Measurements from ENCODE around the gene PDIA2. TPM values are rescaled to one million over a fixed set of nuclear protein-coding genes. Genes with fewer than 3 reads are reported as not detected.

Gene PDIA2
- total RNA-seq, 3 donors from 2014 or later, result not detected

DNA sequence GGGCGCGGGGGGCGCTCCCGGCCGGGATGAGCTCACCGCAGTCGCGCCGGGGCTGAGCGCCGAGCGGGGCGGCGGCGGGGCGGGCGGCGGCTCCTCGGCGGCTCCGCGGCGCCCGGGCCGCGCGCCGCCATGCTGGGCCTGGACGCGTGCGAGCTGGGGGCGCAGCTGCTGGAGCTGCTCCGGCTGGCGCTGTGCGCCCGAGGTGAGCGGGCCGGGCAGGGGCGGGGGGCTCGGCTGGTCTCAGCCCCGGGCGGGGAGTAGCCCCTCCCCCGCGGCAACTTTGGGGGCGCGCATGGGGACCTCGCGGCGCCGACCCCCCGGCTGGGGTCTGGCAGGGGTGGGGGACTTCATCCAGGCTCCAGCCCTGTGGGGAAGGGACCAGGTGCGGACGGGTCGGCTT lies 2.4 kb upstream of the PDIA2 start, which contains the start of gene ARHGDIG:
TSS of gene ARHGDIG (plus strand) at position 40 of the 400 bp plus-strand sequence. CDS start at position 130, 90 bp downstream.
- DNase-seq (no peak), ATAC-seq (peak; percentile 35 to 36)
- H3K4me1 Mint-ChIP-seq (ENCODE audit: low read depth), result peaks cover 9% of the 10 kb centered on the region
- peaks cover 30% of the 10 kb centered on the region for H3K27me3 Mint-ChIP-seq (ENCODE audit: low read depth)
- H3K4me3 Mint-ChIP-seq, result no peak within 1 kb of the TSS
- no peaks in the 10 kb centered on the region for H3K9me3 Mint-ChIP-seq
- no peaks in the 10 kb centered on the region for H3K36me3 Mint-ChIP-seq (ENCODE audit: insufficient read depth)

DNA sequence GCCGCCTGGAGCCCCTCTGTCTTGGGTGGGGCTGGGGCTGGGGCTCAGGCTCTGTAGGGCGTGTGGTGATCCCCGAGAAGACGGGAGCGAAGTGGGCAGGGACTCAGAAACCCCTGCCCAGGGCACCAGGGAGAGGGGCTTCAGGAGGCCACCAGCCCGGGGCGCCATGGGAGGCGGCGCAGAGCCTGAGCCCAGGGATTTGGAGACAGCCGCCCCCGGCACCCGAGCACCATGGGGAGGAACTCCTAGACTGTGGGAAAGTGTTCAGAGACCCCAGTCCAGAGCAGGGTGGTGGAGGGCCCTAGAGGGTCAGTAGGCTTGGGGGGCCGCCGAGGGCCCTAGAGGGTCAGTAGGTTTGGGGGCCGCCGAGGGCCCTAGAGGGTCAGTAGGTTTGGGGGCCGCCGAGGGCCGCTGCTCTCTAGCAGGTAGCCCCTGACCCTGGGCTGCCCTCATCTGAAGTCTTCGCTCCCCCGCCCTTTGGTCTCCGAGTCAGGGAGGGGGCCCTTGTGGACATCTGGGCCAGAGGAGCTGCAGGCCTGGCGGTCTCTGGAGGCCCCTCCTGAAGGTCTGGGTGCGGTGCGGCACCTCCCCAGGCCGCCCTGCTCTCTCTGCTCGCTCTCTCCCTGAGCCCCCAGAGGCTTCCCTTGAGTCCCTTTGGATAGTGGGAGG lies 1.8 kb upstream of the PDIA2 start:
- Mint-ChIP-seq H3K36me3 (ENCODE audit: insufficient read depth) (no peaks in the 10 kb centered on the region), H3K9me3 (no peaks in the 10 kb centered on the region), H3K27me3 (ENCODE audit: low read depth) (peaks cover 30% of the 10 kb centered on the region), H3K4me1 (ENCODE audit: low read depth) (peaks cover 9% of the 10 kb centered on the region), H3K4me3 (no peak overlapping the region)
- DNase-seq (no peak), ATAC-seq (no peak)

DNA sequence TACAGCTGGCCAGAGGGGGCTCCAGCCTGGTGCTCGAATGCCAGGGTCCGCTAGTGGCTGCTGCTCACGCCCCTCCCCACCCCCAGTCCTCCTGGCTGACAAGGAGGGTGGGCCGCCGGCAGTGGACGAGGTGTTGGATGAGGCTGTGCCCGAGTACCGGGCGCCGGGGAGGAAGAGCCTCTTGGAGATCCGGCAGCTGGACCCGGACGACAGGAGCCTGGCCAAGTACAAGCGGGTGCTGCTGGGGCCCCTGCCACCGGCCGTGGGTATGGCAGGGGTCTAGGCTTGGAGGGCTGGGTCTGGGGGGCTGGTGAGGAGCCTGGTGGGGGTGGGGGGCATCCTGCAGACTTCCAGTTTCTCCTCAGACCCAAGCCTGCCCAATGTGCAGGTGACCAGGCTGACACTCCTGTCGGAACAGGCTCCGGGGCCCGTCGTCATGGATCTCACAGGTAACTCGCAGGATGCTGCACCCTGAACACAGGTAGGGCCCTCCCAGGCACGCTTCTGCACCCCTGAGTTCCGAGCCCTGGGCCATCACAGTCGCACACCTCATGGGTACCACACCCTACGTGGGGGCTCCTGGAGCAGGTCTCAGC lies 1.2 kb upstream of the PDIA2 start:
- peaks cover 7% of the 10 kb centered on the region for H3K4me1 Mint-ChIP-seq (ENCODE audit: low read depth)
- DNase-seq (no peak), ATAC-seq (no peak)
- H3K27me3 Mint-ChIP-seq (ENCODE audit: low read depth), result peaks cover 24% of the 10 kb centered on the region
- H3K4me3 Mint-ChIP-seq, result no peak overlapping the region
- H3K36me3 Mint-ChIP-seq (ENCODE audit: insufficient read depth), result no peaks in the 10 kb centered on the region
- H3K9me3 Mint-ChIP-seq, result no peaks in the 10 kb centered on the region

DNA sequence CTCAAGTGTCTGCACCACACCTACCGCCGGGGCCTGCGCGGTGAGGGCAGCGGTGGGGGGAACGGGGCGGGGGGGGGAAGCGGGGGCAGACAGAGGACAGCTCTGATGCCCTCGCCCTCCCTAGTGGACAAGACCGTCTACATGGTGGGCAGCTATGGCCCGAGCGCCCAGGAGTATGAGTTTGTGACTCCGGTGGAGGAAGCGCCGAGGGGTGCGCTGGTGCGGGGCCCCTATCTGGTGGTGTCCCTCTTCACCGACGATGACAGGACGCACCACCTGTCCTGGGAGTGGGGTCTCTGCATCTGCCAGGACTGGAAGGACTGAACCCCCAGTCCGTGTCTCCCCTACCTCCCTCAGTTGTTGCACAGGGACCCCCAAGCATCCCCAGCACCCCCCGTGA lies 473 bp upstream of the PDIA2 start:
- Mint-ChIP-seq H3K27me3 (ENCODE audit: low read depth) (peaks cover 17% of the 10 kb centered on the region), H3K36me3 (ENCODE audit: insufficient read depth) (peaks cover 3% of the 10 kb centered on the region), H3K9me3 (no peaks in the 10 kb centered on the region), H3K4me1 (ENCODE audit: low read depth) (peaks cover 7% of the 10 kb centered on the region), H3K4me3 (no peak overlapping the region)
- ATAC-seq (no peak), DNase-seq (no peak)

DNA sequence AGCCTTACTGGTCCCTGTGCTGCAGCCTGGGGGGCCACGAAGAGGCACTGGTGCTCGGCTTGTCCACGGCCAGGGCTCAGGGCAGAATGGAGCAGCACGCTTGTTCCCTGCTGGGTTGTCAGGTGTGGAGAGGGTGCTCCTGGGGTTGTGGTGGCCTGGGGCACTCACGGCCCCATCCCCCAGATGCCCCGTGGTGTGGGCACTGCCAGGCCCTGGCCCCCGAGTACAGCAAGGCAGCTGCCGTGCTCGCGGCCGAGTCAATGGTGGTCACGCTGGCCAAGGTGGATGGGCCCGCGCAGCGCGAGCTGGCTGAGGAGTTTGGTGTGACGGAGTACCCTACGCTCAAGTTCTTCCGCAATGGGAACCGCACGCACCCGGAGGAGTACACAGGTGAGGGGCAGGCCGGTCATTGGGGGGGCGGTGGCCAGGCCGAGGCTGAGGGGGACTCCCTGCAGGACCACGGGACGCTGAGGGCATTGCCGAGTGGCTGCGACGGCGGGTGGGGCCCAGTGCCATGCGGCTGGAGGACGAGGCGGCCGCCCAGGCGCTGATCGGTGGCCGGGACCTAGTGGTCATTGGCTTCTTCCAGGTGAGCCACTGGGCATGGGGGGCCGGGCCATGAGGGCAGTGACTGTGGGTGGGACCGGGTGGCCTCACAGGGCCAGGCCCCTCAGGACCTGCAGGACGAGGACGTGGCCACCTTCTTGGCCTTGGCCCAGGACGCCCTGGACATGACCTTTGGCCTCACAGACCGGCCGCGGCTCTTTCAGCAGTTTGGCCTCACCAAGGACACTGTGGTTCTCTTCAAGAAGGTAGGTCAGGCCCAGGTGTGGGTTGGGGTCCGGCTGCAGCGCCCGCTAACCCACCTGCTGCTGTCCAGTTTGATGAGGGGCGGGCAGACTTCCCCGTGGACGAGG lies 1.5 kb downstream of the PDIA2 start:
- Mint-ChIP-seq H3K27me3 (ENCODE audit: low read depth) (peaks cover 9% of the 10 kb centered on the region), H3K4me3 (no peak overlapping the region), H3K9me3 (no peaks in the 10 kb centered on the region), H3K4me1 (ENCODE audit: low read depth) (no peaks in the 10 kb centered on the region), H3K36me3 (ENCODE audit: insufficient read depth) (peaks cover 6% of the 10 kb centered on the region)
- no peak for DNase-seq
- no peak for ATAC-seq

DNA sequence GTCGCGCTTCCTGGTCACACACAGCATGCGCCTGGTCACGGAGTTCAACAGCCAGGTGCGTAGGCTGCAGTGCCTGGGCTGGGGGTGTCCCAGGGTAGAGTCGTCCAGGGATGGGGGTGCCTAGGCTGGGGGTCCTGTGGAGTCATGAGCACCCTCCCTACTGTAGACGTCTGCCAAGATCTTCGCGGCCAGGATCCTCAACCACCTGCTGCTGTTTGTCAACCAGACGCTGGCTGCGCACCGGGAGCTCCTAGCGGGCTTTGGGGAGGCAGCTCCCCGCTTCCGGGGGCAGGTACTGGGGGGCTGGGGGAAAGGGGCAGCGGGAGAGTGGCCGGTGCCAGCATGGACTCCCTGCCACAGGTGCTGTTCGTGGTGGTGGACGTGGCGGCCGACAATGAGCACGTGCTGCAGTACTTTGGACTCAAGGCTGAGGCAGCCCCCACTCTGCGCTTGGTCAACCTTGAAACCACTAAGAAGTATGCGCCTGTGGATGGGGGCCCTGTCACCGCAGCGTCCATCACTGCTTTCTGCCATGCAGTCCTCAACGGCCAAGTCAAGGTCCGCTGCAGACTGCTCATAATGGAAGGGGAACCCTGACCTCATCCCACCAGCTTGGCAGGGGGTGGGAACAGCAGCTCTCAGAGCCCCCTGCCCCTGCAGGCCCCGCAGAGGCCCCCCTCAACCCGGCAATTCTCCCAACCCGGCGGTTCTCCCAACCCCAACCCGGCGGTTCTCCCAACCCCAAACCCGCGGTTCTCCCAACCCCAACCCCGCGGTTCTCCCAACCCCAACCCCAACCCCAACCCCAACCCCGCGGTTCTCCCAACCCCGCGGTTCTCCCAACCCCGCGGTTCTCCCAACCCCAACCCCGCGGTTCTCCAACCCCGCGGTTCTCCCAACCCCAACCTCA lies 2.4 kb downstream of the PDIA2 start:
- Mint-ChIP-seq H3K36me3 (ENCODE audit: insufficient read depth) (peaks cover 6% of the 10 kb centered on the region), H3K9me3 (no peaks in the 10 kb centered on the region), H3K4me1 (ENCODE audit: low read depth) (no peaks in the 10 kb centered on the region), H3K27me3 (ENCODE audit: low read depth) (peaks cover 9% of the 10 kb centered on the region), H3K4me3 (no peak overlapping the region)
- DNase-seq (no peak), ATAC-seq (no peak)

DNA sequence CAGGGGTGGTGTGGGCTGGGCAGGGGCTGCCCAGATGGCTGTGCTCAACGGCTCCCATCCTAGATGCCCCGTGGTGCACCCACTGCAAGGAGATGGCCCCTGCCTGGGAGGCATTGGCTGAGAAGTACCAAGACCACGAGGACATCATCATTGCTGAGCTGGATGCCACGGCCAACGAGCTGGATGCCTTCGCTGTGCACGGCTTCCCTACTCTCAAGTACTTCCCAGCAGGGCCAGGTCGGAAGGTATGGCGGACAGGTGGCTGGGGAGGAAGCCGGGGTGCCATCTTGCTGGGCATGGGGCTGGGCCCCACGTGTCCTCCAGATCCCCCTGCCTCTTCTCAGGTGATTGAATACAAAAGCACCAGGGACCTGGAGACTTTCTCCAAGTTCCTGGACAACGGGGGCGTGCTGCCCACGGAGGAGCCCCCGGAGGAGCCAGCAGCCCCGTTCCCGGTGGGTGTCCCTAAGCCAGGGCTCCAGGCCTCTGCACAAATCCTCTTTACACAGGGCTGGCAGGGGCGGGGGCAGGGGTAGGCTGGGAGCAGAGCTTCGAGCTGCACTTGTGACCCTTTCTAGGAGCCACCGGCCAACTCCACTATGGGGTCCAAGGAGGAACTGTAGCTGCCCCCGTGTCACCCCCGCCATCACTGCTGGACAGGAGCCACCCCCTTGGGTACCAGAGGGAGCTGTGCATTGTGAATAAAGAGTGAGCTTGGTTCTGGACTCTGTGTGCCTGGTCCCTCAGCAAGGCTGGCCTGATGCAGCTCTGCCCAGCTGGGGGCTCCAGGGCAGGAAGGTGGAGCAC lies 3.7 kb downstream of the PDIA2 start:
- no peak overlapping the region for H3K4me3 Mint-ChIP-seq
- H3K27me3 Mint-ChIP-seq (ENCODE audit: low read depth), result peaks cover 3% of the 10 kb centered on the region
- peaks cover 8% of the 10 kb centered on the region for H3K36me3 Mint-ChIP-seq (ENCODE audit: insufficient read depth)
- H3K9me3 Mint-ChIP-seq, result no peaks in the 10 kb centered on the region
- ATAC-seq (no peak), DNase-seq (no peak)
- no peaks in the 10 kb centered on the region for H3K4me1 Mint-ChIP-seq (ENCODE audit: low read depth)

DNA sequence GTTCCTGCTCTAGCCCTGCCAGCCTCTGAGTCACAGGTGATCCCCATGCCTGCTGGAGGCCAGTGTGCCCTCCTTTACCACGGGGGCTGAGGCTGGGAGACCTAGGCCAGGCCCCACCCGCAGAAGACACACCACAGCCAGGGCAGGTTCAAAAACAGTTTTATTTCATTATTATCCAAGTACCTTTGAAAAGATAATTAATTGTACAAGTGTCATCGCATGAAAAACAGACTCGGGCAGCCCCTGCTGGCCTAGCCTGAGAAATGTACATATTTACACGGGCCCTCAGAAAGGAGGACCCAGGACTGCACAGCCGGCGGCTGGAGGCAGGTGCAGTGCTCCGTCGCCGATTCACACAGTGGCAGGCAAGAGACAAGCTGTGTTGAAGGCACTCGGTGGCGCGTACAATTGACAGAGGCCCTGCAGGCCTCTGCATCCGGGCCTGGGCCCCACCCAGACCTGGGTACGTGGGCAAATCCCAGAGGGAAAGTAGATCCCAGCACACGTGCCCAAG lies 4.4 kb downstream of the PDIA2 start:
- no peaks in the 10 kb centered on the region for H3K4me1 Mint-ChIP-seq (ENCODE audit: low read depth)
- ATAC-seq (no peak), DNase-seq (no peak)
- H3K9me3 Mint-ChIP-seq, result no peaks in the 10 kb centered on the region
- no peak overlapping the region for H3K4me3 Mint-ChIP-seq
- peaks cover 8% of the 10 kb centered on the region for H3K36me3 Mint-ChIP-seq (ENCODE audit: insufficient read depth)
- no peaks in the 10 kb centered on the region for H3K27me3 Mint-ChIP-seq (ENCODE audit: low read depth)

DNA sequence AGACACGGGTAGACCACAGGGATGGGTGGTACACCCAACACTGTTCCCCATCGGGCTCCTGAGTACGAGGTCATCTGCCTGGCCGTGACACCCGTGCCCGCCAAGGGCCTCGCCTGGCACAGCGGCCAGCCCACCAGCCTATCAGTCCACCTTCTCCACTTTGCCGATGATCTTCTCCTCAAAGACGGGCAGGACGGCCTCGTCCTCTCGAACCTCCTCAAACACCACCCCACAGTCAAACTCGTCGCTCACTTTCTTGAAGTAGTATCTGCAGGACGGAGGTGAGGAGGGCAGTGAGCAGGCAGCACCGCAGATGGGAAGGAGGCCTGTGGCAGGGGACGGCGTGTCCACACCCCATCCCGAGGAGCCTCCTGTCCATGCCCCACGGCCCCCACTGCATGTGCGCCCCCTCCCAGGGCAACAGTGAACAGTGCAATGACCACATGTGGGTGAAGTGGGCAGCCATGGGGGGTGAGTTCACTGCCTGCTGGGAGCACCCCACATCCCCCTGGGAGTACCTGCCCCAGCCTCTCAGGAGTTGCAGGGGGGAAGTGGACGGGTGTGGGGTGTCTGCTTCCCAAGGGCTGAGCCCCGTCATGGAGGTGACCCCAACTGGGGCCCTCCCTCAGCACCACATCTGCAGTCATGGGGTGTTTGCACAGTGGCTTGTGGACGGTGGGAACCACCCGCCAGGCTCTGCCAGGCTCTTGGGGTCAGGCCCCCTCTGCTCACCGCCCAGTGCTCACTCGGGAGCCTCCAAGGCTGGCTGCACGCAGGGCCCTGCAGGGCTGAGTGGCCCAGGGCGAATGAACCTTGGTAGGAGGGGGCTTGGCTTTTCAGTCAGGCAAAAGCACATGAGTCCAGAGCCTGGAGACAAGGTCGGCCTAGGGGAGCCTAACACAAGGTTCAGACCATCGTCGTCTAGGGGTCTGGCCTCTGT lies 5.3 kb downstream of the PDIA2 start:
- ATAC-seq, result no peak
- Mint-ChIP-seq H3K27me3 (ENCODE audit: low read depth) (no peaks in the 10 kb centered on the region), H3K9me3 (no peaks in the 10 kb centered on the region), H3K4me3 (no peak overlapping the region), H3K36me3 (ENCODE audit: insufficient read depth) (peaks cover 11% of the 10 kb centered on the region), H3K4me1 (ENCODE audit: low read depth) (no peaks in the 10 kb centered on the region)
- no peak for DNase-seq

DNA sequence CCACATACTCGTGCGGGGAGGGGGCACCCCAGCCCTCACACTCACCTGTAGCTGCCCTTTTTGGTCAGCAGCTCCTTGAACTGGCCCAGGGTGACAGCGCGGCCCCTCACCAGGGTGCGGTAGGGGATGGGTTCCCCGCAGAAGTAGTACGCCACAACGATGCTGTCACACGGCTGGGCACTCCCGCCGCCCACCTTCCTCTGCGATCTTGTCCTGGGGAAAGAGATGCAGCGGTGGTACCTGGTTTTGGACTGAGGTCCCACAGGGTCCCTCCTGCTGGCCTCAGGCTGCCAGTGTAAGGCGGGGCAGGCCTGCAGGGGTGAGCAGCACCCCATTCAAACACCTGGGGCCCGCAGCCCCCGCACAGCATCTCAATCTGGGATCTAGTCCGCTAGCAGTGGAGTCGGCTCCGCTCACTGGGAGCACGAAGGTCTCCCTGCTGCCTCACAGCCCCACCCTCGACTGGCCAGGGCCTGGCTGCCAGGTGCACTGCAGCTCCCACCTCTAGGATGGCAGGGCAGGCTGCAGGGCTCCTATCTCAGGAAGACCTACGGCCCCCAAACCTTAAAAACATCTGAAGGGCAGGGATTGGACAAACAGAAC lies 6.5 kb downstream of the PDIA2 start:
- DNase-seq (no peak), ATAC-seq (no peak)
- Mint-ChIP-seq H3K4me1 (ENCODE audit: low read depth) (no peaks in the 10 kb centered on the region), H3K4me3 (no peak overlapping the region), H3K9me3 (no peaks in the 10 kb centered on the region), H3K36me3 (ENCODE audit: insufficient read depth) (peaks cover 15% of the 10 kb centered on the region), H3K27me3 (ENCODE audit: low read depth) (no peaks in the 10 kb centered on the region)

DNA sequence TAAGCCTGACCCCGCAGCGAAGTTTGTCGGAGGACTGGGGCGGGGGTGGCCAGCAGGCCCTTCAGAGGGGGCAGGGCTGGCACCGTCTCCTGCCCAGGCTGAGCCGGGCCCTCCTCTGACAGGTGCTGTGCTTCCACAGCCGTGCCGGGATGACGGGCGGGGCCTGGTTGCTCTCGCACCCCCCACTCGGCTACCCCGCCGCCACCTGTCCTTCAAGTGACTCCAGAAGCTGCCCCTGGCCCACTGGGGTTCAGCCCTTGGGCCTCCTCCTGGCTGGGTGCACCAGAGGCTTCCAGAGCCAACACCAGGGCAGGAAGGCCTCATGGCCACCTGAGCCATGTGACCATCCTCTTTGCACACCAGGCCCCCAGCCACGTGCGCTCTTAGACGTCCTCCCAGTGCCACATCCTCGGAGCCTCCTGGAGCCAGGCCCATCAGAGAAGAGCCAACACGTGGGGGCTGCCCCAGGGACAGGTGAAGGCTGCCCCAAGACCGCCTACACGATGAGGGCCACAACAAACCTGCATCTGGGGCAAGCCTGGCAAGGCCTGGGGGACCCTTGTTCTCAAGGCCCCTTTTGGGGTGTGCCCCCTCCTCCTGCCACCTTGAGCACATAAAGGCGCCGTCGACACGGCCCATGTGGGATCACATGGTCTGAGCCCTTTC lies 7.2 kb downstream of the PDIA2 start:
- DNase-seq (no peak), ATAC-seq (no peak)
- no peaks in the 10 kb centered on the region for H3K9me3 Mint-ChIP-seq
- H3K36me3 Mint-ChIP-seq (ENCODE audit: insufficient read depth), result peaks cover 15% of the 10 kb centered on the region
- no peaks in the 10 kb centered on the region for H3K27me3 Mint-ChIP-seq (ENCODE audit: low read depth)
- no peaks in the 10 kb centered on the region for H3K4me1 Mint-ChIP-seq (ENCODE audit: low read depth)
- no peak overlapping the region for H3K4me3 Mint-ChIP-seq
